Adrenal gland (tissue), 5 donors: Measurements from ENCODE around the gene SPTBN2.

Experiments used
- POLR2A ChIP-seq, 2 donors: fragments of 450-650 bp; IDR thresholded peaks; one replicate each; pipeline ENCODE4 v1.6.1; 2017; ENCODE audit warnings: antibody characterized with exemption in 2 of 2, mild to moderate bottlenecking in 2 of 2, moderate library complexity in 1 of 2
- TF ChIP-seq, protein P1 (sequence below), 6 experiments: fragments of 450-650 bp in 4 of 6; fragments of 200-600 bp in 2 of 6; sonication (generic) in 1 of 6; IDR thresholded peaks; 1 replicate in 5 of 6; 2 replicates in 1 of 6; pipeline versions ENCODE4 v1.5.1 to v1.8.0; 2016 to 2021; ENCODE audit warnings: antibody characterized with exemption in 6 of 6, mild to moderate bottlenecking in 2 of 6, moderate library complexity in 1 of 6
- donor health status: DM: no; HTN: no; CAD: no.

DNA sequence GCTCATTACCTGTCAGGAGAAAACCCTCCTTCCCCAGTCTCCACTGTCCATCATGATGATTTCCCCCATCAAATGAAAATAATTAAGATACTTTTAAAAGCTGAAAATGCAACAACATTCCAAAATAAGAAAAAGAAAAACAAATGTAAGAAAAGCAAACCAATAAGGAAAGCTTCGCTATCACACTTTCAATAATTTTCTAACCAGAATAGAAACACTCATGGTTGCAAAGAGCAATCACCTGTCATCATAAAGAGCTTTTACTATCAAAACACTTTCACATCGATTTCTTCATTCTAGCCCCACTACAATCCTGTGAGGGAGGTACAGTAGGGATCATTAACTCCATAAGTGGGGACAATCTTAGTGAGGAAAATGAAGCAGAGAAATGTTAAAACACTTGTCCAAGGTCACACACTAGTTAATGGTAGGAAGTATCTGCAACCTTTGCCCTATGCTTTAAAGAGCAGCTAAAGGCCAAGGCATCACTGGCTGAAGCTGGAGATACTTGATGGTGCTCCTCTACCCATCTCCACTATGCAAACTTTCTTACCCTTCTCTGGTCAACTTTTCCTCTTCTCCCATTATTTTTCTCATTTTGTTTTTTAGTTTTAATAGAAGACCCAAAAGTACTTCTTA lies 53.9 kb downstream of the SPTBN2 start:
- TF ChIP-seq, protein P1, sequence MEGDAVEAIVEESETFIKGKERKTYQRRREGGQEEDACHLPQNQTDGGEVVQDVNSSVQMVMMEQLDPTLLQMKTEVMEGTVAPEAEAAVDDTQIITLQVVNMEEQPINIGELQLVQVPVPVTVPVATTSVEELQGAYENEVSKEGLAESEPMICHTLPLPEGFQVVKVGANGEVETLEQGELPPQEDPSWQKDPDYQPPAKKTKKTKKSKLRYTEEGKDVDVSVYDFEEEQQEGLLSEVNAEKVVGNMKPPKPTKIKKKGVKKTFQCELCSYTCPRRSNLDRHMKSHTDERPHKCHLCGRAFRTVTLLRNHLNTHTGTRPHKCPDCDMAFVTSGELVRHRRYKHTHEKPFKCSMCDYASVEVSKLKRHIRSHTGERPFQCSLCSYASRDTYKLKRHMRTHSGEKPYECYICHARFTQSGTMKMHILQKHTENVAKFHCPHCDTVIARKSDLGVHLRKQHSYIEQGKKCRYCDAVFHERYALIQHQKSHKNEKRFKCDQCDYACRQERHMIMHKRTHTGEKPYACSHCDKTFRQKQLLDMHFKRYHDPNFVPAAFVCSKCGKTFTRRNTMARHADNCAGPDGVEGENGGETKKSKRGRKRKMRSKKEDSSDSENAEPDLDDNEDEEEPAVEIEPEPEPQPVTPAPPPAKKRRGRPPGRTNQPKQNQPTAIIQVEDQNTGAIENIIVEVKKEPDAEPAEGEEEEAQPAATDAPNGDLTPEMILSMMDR (IDR thresholded peaks at IDR 0.05): no peak
- no peak for TF ChIP-seq POLR2A (IDR thresholded peaks at IDR 0.05)
